GM21367 (cell line): ENCODE data around the gene FN1.

Experiments
- ATAC-seq: cut with Tn5 transposase; IDR thresholded peaks from one replicate; pipeline ENCODE4 v1.9.1; 2021; ENCODE audit not compliant: unreplicated experiment

The FN1 gene

GRCh38 chr2:215442401-215442787 lies 6.5 kb upstream of the FN1 start:
- ATAC-seq = no peak

GRCh38 chr2:215441560-215442400 lies 5.9 kb upstream of the FN1 start:
- ATAC-seq = no peak

- ATAC-seq = no peak
Observed at GRCh38 chr2:215439980-215440512, 4.2 kb upstream of the FN1 start.

DNA sequence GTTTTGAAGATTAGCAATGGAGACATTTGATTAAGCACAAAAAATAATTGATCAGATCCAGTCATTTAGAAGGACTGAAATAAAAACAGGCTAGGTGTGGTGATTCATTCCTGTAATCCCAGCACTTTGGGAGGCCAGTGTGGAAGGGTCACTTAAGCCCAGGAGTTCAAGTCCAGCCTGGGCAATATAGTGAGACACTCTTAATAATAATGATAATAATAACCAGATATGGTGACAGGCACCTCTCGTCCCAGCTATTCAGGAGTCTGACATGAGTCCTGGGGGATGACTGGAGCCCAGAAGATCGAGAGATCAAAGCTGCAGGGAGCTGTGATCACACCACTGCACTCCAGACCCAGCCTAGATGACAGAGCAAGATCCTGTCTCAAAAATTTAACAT lies 3.5 kb upstream of the FN1 start:
- no peak for ATAC-seq

GRCh38 chr2:215437614-215438013 lies 1.7 kb upstream of the FN1 start:
- ATAC-seq = no peak

- no peak for ATAC-seq
Observed at GRCh38 chr2:215436705-215437565, 1.1 kb upstream of the FN1 start.

DNA sequence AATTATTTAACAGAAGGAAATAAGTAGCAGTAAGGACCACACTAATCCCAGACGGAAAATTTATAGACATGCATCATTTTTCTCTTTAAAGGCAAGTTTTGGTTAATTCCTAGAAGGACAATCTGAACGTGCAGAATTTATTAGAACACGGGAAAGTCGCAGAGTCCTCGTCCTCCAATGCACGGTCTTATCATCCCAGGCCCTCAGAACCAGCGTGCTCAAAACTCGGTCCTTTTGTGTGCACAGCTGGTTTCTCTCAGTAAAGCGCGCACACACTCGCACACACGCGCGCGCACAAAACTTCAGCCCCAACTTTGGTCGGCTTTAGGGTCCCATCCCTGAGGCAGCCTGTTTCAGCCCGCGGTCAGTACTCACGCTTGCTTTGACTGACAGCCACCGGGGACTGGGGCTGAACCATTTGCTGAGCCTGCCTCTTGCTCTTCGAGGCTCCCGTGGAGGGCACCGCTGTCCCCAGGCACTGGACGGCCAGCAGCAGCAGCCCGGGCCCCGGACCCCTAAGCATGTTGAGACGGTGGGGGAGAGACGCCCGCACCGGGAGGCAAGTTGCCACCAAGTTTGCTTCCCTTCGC lies 493 bp downstream of the FN1 start:
- ATAC-seq = peak; percentile 26

- ATAC-seq = no peak
Observed at GRCh38 chr2:215434447-215435279, 1.2 kb downstream of the FN1 start.

DNA sequence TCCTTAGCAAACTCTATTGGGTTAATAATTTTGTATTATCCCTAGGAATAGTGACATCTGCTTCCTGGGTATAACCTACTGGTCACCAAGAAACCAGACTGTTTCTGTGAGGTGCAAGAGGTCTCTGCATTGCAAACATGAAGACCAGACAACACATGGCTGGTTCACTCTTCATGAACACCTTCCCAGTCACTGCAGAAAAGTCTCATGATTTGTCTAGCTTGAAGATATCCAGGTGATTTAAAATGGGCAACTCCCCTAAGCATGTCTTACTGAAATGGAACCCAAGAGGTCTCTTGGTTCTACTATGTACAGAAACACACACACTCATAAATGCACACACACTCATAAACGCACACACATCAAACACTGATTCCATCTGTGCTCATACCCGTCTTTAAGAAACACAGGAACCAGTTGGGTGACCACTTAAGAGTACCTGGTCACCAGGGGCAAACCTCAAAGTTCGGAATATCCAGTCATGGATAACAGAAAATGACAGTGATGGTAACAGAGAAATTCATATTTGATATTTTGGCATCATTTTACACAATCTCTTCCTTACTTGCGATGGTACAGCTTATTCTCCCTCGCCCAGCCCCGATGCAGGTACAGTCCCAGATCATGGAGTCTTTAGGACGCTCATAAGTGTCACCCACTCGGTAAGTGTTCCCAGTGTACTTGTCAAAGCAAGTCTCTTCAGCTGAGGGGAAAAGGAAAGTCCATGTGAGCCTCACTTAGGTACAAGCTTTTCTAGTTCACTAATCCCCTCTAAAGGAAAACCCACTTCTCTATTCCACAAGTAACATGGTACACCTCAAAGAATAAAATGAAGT lies 2.9 kb downstream of the FN1 start:
- ATAC-seq = no peak

- ATAC-seq = no peak
Observed at GRCh38 chr2:215431778-215432758, 3.8 kb downstream of the FN1 start.

- no peak for ATAC-seq
Observed at GRCh38 chr2:215431290-215431689, 4.6 kb downstream of the FN1 start.

DNA sequence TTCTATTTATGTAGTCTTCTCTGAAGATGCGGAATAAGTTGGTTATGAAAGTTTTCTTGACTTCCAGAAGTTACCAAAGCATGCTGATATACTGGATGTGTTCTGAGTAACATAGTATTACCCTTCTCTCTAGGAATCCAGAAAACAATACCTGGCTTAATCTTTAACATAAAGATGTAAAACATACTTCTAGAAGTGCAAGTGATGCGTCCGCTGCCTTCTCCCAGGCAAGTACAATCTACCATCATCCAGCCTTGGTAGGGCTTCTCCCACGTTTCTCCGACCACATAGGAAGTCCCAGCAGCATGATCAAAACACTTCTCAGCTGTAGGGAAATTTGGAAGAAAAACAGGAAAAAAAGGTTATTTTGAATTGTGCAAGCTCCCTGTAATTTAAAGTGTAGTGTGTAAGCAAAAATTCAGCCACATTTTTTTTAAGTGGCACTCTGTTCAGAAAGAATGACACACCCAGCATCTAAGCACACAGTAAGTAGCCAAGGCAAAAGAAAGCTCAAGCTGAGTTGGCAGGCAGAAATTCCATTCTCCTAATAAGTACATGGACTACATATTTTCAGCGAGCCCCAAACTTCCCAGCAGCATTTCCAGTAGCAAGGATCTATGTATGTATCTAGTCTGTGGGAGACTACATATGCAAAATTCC lies 5.2 kb downstream of the FN1 start:
- ATAC-seq = no peak

GRCh38 chr2:215429424-215429823 lies 6.4 kb downstream of the FN1 start:
- ATAC-seq = no peak

- ATAC-seq = no peak
Observed at GRCh38 chr2:215428060-215428910, 7.6 kb downstream of the FN1 start.

DNA sequence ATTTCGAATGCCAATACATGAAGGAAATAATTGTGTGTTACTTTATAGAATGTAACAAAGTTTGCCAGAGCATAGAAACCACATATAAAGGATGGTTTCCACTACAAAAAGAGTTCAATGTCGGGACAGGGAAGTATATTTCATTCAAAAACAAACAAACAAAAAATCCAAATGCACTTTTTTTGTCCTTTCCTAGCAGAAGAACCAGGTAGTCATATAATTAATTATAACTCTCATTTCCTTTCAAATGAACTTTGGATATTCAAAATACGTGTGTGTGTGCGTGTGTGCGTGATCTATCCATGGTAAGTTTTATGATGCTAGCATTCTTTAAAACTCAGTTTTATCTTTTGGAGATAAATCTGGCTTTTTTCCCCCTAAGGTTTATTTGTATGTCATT lies 8.3 kb downstream of the FN1 start:
- ATAC-seq = no peak

DNA sequence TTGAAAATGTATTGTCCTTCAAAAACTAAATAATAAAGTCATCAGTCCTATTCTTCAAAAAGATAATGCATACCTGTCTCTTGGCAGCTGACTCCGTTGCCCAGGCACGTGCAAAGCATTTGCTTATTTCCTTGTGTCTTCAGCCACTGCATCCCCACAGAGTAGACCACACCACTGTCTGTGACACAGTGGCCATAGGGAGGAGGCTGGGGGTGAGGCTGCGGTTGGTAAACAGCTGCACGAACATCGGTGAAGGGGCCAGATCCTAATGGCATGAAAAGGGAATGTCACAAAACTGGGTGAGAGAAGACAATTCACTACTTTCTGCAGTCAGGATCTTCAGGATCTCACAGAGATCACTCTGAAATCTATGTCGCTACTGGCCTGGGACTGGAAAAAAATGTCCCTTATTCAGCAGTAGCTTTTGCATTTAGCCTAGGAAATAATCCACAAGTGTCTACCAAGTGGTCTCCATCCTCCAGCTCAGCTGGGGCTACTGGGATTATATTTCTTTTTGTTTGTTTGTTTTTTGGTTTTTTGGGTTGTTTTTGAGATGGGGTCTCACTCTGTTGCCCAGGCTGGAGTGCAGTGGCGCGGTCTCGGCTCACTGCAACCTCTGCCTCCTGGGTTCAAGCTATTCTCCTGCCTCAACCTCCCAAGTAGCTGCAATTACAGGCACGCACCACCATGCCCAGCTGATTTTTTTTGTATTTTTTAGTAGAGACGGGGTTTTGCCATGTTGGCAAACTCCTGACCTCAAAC lies 10.7 kb downstream of the FN1 start:
- no peak for ATAC-seq
